Stimulated activated CD4-positive, alpha-beta T cell treated with anti-CD3 and anti-CD28 coated beads, Interleukin-15, amount 100 ng/mL, for 48 hours (primary cell): ENCODE measurements around the gene TYW5.
"Not testable (repeated sequence)": the region's sequence is repeated elsewhere in the genome, so short reads cannot be mapped to it uniquely, and the experiment has no call there.

Experiments
- DNase-seq, 2 donors: peaks; one replicate each; pipeline ENCODE4 v3.0.0-alpha.2; 2020; ENCODE audit warnings: low read depth in 2 of 2

The TYW5 gene

DNA sequence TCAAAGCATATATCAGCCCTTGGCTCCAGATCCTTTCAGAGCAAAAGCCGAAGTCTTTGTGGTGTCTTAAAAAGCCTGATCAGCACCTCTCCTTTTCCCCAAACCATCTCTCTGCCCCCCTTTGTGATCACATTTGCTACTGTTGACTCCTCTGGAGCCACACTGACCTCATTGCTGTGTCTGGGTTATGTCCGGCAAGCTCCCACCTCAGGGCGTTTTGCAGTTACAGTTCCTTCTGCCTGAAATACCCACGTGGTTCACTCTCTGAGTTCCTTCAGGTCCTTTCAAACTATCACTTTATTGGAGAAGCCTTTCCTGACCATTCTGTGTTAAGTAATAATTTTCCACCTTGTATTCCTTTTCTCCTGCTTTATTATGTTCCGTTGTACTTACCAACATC, 32.4 kb downstream of the TYW5 start:
- no peak for DNase-seq

DNA sequence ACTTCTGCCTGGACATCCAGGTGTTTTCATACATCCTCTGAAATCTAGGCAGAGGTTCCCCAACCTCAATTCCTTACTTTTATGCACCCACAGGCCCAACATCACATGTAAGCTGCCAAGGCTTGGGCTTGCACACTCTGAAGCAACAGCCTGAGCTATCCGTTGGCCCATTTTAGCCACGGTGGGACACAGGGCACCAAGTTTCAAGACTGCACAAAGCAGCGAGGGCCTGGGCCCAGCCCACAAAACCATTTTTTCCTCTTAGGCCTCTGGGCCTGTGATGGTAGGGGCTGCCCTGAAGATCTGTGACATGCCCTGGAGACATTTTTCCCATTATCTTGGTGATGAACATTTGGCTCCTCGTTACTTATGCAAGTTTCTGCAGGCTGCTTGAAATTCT, 38.3 kb downstream of the TYW5 start:
- DNase-seq, result no peak

DNA sequence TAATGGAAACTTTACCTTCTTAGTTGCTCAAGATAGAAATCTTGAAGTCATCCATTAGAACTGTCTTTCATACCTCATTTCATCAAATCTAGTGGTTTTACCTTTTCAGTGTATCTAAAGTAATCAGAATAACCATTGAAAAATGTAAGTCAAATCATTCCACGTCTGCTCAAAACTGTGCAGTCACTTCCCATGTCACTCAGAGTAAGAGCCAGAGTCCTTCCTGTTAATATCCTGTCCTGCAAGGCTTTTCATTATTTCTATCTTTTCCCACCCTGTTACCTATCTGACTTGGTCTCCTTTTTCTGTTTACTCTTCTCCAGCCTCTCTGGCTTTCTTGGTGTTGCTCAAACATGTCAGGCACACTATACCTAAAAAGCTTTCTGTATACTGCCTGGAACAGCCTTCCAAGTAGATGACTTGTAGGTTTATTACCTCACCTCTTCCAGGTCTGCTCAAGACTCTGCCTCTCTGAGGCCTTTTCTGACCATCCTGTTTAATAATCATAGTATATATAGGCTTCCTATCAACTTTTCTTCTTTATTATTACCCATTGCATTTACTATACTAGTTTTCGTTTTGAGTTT, 40.8 kb downstream of the TYW5 start:
- DNase-seq, result no peak

DNA sequence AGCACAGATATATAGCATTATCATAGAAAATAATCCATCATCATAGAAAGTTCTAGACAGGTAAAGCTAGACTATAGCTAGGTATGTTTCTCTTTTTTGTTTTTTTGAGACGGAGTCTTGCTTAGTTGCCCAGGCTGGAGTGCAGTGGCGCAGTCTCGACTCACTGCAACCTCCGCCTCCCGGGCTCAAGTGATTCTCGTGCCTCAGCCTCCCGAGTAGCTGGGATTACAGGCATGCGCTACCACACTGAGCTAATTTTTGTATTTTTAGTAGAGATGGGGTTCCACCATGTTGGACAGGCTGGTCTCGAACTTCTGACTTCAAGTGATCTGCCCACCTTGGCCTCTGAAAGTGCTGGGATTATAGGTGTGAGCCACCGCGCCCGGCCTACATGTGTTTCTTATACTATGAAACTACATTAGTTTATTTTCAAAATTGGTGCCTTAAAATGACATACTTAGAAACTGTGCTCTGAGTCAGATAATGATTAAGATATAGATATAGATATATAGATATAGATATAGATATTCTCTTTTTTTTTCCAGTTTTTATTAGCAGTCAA, 42.7 kb downstream of the TYW5 start:
- not testable (repeated sequence) for DNase-seq

DNA sequence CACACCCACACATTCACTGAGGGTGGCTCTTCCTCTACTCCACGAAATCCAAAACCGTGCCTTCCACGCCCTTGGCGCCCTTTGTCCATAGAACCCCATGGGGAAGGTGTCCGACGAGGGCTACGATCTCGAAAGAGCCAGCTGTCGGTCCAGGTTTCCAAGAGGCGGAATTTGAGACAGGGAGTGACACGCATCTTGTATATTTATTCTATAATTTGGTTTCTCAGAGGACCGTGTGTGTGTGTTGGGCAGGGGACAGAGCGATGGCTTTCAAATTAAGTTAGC, 43.5 kb downstream of the TYW5 start:
- no peak for DNase-seq

DNA sequence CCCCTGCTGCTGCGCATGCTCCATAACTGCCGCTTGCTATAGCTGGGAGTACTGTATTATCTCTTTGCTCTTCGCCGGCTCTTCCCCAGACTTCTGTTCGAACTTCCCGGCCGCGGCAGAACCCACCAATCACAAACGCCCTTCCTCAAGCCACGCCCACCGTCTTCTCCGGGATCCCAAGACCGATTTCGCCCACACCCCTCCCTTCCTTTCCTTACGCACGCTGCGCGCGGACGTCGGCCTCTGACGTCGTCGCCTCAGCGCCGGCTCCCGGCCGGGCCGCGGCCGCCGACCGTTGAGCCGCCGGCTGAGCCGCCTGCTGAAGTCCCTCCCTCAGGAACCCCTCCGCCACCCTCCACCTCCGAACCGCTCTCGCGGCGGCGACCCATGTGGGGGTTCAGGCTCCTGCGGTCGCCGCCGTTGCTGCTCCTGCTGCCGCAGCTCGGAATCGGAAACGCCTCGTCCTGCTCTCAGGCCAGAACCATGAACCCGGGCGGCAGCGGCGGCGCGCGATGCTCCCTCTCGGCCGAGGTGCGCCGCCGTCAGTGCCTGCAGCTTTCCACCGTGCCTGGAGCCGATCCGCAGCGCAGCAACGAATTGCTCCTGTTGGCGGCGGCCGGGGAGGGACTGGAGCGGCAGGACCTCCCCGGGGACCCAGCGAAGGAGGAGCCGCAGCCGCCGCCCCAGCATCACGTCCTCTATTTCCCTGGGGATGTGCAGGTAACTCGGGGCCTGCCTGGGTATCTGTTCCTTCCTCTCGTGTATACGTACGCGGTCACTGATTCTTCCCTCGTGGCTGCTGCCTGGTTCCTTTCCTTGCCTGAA, 44.0 kb downstream of the TYW5 start, which contains the start of gene C2orf69:
TSS of gene C2orf69 (plus strand) at position 242 of the 825 bp plus-strand sequence. CDS start at position 388, 146 bp downstream.
- peak; percentile 89 to 91 for DNase-seq

DNA sequence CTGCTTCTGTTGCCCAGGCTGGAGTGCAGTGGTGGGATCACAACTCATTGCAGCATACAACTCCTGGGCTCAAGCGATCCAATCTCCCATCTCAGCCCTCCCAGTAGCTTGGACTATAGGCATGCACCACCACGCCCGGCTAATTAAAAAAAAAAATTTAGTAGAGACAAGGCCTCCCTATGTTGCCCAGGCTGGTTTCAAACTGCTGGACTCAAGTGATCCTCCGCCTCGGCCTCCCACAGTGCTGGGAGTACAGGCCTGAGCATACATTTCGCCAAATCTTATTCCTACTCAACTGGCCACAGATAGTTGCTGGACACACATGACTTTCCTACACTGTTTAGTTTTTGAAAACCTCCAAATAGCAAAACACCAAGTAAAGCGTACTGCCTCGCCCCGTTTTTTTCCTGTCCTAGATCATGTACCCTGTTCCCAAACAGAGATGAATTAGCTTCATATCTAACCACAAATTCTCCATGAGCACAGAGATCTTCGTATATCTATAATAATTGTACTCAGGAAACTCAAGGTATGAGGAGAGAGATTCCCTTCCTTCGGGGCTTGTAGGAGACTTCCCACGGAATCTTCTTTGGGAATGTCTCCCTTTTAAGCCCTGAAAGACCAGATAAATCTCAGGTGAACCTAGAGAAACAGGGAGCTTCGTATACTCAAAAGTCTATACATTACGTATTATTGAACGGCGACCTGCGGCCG, 44.8 kb downstream of the TYW5 start:
- no peak for DNase-seq

DNA sequence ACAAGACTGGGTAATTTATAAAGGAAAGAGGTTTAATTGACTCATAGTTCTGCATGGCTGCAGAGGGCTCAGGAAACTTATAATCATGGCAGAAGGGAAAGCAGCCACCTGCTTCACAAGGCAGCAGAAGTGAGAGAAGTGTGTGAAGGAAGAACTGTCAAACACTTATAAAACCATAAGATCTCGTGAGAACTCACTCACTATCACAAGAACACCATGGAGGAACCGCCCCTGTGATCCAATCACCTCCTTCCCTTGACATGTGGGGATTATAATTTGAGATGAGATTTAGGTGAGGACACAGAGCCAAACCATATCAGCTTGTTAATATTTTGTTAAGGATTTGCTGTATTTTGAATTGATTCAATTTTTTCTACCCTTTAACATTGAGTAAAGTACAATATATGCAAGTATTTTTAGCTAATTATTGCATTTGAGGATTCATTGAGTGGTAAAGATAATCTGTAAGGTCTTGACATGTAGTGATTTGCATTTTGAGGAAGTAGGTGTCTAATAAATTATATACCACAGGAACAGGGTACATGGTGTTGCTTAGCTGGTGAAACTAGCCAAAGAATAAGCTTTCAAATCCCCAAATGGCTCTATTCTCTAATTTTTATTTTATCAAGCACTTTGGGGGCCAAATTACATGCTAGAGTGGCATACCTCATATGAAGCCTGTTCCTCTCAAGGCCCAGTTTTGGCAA, 48.1 kb downstream of the TYW5 start:
- DNase-seq, result no peak

DNA sequence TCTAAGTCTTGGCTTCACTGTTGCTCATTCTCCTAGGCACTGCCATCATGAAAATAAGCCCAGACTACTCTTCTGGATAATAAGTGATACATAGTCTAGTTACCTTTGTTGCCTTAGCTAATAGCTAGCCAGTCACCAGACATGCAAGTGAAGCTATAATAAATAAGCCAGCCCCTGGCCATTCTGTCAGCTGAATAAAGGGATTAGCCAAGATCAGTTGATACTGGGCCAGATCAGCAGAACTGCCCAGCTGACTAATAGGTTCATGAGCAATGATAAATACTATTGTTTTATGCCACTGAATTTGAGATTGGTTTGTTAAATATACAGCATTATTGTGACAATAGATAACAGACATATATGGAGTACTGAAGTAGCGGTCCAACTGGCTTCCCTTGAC, 52.2 kb downstream of the TYW5 start:
- DNase-seq, result no peak

DNA sequence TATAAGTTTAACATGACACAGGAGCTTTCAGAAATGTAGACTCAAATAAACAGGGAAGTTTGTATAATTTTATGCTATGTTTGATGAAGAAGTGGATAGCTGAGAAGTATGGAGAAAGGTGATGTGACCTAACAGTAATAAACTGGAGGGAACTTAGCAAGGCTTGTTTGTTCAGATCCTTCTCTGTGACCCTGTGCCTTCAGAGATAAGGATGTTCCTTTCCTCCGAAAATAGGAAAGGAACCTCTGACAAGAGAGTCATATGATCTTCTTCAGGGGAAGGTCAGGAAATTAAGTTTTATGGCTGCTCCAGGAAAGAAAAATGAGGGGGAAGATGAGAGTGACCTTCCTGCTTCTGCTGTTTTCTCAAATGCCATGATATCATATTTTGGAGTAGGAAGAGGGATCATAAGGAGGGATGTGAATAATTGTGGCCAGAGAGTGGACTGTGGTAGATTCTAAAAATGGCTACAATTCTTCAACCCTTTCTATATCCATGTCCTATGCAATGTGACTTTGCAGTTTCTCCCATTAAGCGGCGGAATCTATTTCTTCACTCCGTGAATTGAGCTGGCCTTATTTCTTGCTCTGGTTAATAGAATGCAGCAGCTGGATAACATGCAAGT, 52.7 kb downstream of the TYW5 start:
- DNase-seq, result no peak

DNA sequence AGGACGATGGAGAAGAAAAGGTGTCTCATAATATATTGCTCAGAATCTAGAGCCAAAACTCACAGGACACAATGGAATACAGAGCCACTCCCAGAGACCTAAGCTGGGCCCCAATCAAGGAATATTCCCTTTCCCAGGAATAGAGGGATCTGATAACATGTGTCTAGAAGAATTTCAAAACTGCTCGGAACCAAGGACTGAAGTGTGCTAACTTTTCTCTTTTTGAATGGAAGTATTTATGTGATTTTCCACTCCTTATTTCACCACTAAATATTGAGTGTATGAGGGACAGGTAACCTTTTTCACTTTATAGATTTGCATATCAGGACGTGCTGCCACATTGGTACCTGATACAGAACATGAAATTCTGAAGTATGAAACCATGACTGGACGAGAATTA, 53.3 kb downstream of the TYW5 start:
- DNase-seq, result no peak

DNA sequence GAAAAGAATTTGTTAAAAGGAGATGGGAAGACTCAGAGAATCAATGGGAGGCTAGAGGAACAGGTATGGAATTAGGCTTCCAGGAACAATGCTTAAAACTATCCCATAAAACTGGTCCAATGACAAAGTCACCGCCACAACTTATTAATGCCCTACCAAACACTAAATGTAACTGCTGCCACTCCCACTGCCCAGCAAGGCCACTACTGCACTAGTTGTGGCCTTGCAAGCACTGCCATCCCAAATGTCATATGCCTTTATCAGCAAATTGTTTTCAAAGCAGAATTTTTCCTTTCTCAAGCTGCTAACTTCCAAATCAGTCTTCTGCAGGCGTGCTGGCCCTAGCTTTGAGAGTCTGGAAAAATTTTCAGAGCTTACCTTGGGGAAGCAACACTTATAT, 58.7 kb downstream of the TYW5 start:
- DNase-seq, result no peak

DNA sequence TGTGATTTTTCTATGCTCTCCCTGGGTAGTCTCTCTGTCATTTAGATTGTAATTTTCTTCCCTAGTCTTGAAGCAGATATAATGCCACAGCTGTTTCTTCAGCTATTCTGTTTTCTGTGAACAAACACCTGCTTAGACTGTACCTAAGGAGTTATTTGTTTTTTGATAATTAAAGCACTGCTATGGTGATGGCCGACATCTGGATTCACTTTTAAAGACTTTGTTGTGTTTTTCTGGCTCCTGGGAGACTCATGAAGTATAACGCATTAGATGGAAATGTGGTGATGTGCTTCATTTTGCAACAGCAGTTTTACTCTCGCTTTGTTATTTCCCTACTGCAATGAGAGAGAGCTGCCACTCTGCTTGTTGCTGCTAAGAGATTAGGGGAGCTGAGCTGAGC, 59.9 kb downstream of the TYW5 start:
- no peak for DNase-seq

DNA sequence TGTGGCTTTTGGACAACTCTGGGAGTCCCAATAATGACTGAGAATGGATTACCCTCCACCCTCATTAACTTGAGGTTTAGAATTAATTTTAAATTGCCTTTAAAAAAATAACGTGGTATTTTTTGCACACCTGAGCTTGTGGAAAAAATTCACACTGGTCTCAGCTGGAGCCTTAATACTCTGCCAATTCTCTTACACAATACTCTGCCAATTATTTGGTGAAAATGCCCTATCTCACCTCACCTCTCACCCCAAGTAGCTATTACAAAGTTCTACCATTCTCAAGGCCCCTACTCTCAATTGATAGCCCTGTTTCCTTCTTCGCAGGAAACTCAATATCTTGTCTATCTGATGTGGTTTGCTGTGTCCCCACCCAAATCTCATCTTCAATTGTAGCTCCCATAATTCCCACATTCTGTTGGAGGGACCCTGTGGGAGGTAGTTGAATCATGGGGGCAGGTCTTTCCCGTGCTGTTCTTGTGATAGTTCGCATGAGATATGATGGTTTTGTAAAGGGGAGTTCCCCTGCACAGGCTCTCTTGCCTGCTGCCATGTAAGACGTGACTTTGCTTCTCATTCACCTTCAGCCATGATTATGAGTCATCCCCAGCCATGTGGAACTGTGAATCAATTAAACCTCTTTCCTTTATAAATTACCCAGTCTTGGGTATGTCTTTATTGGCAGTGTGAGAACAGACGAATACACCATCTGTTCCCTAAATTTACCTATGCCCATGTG, 71.6 kb downstream of the TYW5 start:
- no peak for DNase-seq

DNA sequence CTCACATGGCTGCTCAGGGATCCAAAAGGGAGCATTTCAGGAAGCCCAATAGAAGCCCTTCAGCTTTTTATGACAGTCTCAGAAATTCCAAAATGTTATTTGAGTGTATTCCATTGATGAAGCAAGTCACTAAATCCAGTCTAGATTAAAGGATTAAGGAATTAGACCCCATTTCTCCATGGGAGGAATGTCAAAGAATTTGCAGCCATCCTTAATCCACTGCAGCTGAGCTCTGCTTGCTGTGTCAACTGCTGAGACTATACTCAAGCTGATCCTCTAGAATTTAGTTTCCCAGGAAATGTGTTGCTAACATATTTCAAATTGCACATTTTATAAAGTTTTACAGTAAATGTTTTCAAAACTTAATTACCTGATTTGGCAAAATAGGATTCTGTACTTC, 72.6 kb downstream of the TYW5 start:
- DNase-seq, result no peak
